HG03575 (cell line): ENCODE results near the gene P2RX5.

Experiments used
- ATAC-seq: cut with Tn5 transposase; IDR thresholded peaks from one replicate; pipeline ENCODE4 v1.9.1; 2021; ENCODE audit not compliant: unreplicated experiment, insufficient number of reproducible peaks, low FRiP score; ENCODE audit errors: extremely low read depth

P2RX5 gene

GRCh38 chr17:3688027-3688553 is 7.9 kb downstream of the P2RX5 start:
- ATAC-seq, result no peak

GRCh38 chr17:3685174-3685573 is 10.8 kb downstream of the P2RX5 start:
- ATAC-seq, result no peak

DNA sequence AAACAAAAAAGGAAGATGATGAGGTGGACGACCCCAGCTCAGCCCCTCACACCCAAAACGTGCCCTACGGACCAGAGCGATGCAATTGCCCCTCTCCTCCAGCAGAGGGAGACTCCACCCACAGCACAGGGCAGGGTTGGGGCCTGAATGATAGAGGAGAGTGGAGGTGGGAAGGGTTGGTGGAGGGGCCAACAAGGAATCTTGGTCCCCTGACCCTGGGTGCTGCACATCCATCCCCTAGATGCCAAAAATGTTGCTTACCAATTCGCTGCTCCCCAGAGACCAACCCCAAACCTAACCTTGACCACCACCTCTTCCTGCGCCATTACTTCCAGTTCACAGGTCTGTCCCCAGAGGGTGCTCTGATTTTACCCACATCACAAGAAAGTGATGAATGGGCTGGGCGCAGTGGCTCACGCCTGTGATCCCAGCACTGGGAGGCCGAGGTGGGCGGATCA is 12.9 kb downstream of the P2RX5 start:
- no peak for ATAC-seq

DNA sequence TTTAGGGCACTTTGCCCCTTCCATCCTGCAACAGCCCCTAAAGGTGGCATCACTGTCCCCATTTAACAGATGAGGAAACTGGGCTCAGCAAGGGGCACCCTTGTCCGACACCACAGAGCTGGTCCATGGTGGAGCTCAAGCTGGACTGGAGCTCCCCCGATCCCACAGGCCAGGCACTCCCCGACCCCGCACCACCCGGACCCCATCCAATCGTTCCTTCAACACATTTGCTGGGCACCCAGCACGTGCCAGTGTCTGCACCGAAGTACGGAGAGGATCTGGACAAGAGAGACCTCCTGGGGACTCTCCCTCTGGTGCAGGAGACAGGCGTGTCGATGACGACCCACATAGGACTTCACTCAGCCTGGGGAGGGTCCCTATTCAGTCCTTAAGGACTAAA is 13.9 kb downstream of the P2RX5 start:
- no peak for ATAC-seq

GRCh38 chr17:3681565-3681964 is 14.4 kb downstream of the P2RX5 start:
- no peak for ATAC-seq

- ATAC-seq, result no peak
Measured at GRCh38 chr17:3681057-3681456, 14.9 kb downstream of the P2RX5 start.

- ATAC-seq, result no peak
Measured at GRCh38 chr17:3679531-3680126, 16.3 kb downstream of the P2RX5 start.

- no peak for ATAC-seq
Measured at GRCh38 chr17:3678821-3679530, 17.0 kb downstream of the P2RX5 start.

- no peak for ATAC-seq
Measured at GRCh38 chr17:3678095-3678820, 17.7 kb downstream of the P2RX5 start.

DNA sequence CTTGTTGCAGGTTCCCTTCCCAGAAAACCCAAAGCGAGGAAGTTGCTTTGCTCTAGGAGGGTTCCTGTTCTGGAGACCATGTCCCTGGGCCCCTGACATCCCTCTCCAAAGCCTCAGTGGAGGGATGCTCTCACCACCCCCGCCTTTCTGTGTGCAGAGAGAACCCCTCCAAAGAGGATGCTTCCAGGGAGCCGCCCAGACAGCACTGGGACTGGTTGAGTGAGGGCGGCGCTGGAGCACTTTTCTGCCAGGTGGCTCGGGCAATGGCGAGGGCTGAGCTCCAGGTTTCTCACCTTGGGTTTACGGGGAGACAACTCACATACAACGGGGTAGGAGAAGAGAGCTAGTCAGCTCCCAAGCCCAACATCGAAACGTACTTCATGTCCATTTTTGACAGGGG is 20.1 kb downstream of the P2RX5 start:
- no peak for ATAC-seq

DNA sequence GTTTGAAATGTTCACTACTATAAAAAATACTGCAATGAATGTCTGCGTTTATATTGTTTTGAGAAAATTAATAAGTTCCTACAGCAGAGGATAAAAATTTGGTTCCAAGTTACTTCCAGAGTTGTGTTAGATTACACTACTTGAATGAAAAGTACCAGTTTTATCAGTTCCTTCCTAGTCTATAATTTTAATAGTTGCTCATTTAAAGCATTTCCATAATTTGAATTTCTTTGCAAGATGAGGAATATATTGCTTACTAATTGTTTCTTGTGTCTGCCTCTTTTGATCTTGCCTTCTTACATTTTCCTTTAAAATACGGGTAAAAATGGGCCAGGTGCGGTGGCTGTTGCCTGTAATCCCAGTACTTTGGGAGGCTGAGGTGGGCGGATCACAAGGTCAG is 23.4 kb downstream of the P2RX5 start:
- no peak for ATAC-seq

DNA sequence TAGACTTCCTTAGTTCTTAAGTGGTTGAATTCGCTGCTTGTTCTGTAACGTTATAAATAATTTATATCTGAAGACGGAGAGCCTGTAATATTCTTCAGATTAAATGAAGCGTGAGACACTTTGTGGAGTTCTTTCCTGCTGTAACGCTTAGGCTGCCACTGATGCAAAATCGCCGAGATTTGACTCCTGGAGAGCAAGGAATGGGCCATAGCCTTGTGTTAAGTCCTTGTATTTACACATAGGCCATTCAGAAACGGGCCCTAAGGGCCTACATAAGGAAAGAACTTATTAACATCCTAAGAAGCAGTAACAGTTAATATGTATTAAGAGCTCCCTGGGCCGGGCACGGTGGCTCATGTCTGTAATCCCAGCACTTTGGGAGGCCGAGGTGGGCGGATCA is 26.4 kb downstream of the P2RX5 start:
- no peak for ATAC-seq

- no peak for ATAC-seq
Measured at GRCh38 chr17:3669085-3669347, 26.9 kb downstream of the P2RX5 start.

DNA sequence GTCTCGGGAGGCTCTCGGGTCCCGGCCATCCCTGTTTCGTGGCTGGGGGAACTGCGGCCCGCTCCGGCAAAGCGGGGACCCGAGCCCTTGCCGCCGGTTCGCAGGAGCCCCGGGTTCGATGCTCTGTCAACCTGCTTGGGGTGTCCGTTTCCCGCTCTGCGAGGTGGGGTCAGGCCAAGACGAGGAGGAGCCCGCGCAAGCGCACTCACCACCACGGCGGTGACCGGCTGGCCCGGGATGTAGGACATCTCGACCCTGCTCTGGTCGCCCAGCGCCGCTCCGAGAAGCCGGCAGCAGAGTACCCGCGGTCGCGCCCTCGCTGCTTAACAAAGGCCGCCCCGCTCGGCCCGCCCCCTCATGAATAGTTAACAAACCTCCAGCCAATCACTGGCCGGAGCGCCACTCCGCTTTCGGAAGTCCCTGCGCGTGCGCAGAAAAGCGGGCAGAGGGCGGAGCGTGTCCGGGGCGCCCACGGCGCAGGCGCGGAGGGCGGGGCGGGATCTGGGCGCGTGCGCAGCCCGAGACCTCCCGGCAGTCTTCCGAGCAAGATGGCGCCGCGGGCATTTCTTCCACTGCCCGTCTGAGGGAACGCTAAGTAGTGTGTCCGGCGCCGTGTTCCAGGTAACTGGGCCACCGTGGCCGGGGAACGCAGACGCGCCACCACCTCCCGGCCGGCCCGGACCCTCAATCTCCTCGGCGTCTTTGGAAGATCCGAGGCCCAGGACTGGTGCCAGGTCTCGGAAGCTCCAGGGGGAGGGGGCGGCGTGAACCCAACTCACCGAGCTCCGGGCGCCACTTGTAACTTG is 27.5 kb downstream of the P2RX5 start, which contains the start of the genes EMC6 and TAX1BP3:
EMC6 (plus strand) TSS at position 534 of the 806 bp plus-strand sequence. CDS start 335 bp downstream, outside the sequence.
TAX1BP3 (minus strand) TSS at position 300 of the 806 bp plus-strand sequence; CDS start at position 248, 52 bp downstream.
- ATAC-seq, result peak; percentile 50

DNA sequence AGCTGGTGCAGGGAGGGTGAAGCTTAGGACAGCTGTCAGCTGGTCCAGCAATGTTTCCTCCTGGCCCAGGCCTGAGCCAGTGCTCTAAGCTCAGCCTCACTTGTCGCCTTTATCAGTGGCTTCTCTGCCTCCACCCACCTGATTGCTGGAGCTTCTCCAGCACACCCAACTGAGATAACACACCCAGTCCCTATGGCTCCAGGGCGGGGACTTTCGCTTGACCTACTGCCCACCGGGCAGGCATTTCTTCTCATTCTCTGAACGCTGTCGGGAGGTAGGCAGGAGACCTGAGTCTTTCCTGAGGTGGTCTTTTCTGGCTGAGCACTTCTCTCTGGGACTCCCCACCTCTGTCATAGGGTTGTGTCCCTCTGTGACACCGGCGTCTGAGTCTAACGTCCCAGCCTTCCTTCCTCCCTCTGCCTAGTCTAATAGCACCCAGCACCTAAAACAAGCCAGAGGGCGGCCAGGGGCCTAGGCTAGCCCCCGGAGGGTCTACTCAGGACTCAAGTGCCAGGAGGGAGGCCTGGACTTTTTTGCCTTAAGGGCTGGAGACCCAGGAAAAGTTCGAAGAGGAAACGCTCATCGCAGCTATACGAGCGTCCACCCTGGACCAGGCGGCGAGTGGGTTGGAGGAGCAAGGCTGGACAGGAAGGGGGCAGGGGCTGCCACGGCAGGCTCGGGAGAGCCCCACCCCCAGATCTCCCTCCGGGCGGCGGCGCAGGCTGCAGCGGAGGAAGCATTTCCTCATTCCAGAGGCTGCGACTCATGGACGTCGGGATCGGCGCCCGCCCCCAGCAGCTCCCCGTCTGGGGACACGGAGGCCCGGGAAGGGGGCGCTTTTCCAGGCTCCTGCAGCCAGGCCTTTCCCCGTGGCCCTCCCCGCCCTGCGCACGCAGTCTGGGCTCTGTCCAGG is 28.3 kb downstream of the P2RX5 start:
- no peak for ATAC-seq

DNA sequence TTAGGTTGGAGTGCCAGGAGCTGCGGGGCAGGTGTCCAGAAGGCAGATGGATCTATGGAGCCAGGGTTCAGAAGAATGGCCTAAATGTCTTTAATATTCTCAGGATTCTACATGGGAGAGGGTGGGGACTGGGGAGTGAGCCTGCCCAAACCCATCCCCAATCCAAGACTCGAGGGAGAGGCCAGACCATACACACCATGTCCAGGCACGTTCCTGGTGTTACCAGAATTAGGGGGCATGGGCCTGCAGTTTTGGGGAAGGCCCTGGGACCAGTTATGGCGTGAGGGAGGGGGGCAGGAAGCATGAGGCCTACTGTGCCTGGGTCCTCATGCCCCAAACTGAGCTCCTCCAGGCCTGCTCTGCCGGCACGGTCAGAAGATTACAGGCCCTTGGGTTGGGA is 29.4 kb downstream of the P2RX5 start:
- no peak for ATAC-seq

- ATAC-seq, result no peak
Measured at GRCh38 chr17:3665834-3666233, 30.1 kb downstream of the P2RX5 start.
